ENCODE measurements around the gene PRDM16. TPM values are rescaled to one million over a fixed set of nuclear protein-coding genes. Genes with fewer than 3 reads are reported as not detected.

PRDM16 gene
- total and polyA plus RNA-seq, 2 donors (not counting 1 experiment from before 2014, with no cell fraction given), result 0.03 to 0.12 TPM

GRCh38 chr1:3333903-3334302, 264.9 kb downstream of the PRDM16 start:
- 85% methylated on average over 9 of the region's 9 CpGs for WGBS (ENCODE audit: insufficient coverage)
- CTCF ChIA-PET, result no interaction called here

GRCh38 chr1:3334366-3334765, 265.4 kb downstream of the PRDM16 start:
- Histone ChIP-seq H4K20me1 (ENCODE audit: control insufficient read depth, insufficient read depth, low read length, poor library complexity, severe bottlenecking) (no peaks in the 10 kb centered on the region), H2AFZ (ENCODE audit: insufficient read depth, low read depth, low read length, poor library complexity, severe bottlenecking) (no peak overlapping the region), H3K9ac (ENCODE audit: low read length) (no peak overlapping the region), H3K4me2 (replicated peaks; ENCODE audit: low read depth, low read length, poor library complexity, severe bottlenecking) (no peak overlapping the region), H3K79me2 (ENCODE audit: control insufficient read depth, insufficient read depth, low read length) (no peaks in the 10 kb centered on the region), H3K4me3 (ENCODE audit: control extremely low read depth in 1 of 5, extremely low read depth in 1 of 5, insufficient read depth in 1 of 5, low read depth in 2 of 5, low read length in 4 of 5) (no peak overlapping the region), H3K27me3 (replicated peaks in 1 of 4; ENCODE audit: control extremely low read depth in 1 of 4, control insufficient read depth in 3 of 4, insufficient read depth in 4 of 4, low read length in 3 of 4) (no peaks in the 10 kb centered on the region), H3K9me3 (ENCODE audit: control extremely low read depth in 1 of 3, control insufficient read depth in 2 of 3, insufficient read depth in 1 of 3, low read length in 2 of 3) (peaks cover 0 to 19% (median 0%) of the 10 kb centered on the region in 3 donors), H3K4me1 (ENCODE audit: control insufficient read depth in 2 of 2, insufficient read depth in 2 of 2, low read length in 2 of 2) (no peaks in the 10 kb centered on the region), H3K36me3 (replicated peaks in 1 of 2; ENCODE audit: control extremely low read depth in 1 of 2, control insufficient read depth in 1 of 2, extremely low read depth in 1 of 2, insufficient read depth in 2 of 2, low read length in 1 of 2) (no peaks in the 10 kb centered on the region), H3K27ac (ENCODE audit: low read length in 2 of 2) (no peak overlapping the region)
- Mint-ChIP-seq H3K27ac (no peak overlapping the region), H3K4me3 (no peak overlapping the region), H3K9me3 (ENCODE audit: insufficient read depth) (no peaks in the 10 kb centered on the region), H3K4me1 (no peaks in the 10 kb centered on the region), H3K27me3 (no peaks in the 10 kb centered on the region)
- DNase-seq (no peak), ATAC-seq (ENCODE audit: low read depth) (no peak)
- POLR2A ChIA-PET, result no interaction called here
- intact Hi-C loops (cut with micrococcal nuclease), result no loop called here
- CTCF ChIA-PET, result no interaction called here
- TF ChIP-seq EZH2 (IDR thresholded peaks at IDR 0.05; ENCODE audit: borderline replicate concordance, insufficient read depth, low read depth, low read length, poor library complexity, severe bottlenecking), result no peak
- no peak for TF ChIP-seq CTCF (IDR thresholded peaks at IDR 0.05)
- WGBS (ENCODE audit: insufficient coverage), result 86% methylated on average over 6 of the region's 7 CpGs

More at GRCh38 chr1:3333903-3334302, 264.9 kb downstream of the PRDM16 start:
- Histone ChIP-seq H3K27me3 (replicated peaks in 1 of 4; ENCODE audit: control extremely low read depth in 1 of 4, control insufficient read depth in 3 of 4, insufficient read depth in 4 of 4, low read length in 3 of 4) (no peaks in the 10 kb centered on the region), H4K20me1 (ENCODE audit: control insufficient read depth, insufficient read depth, low read length, poor library complexity, severe bottlenecking) (no peaks in the 10 kb centered on the region), H3K4me3 (ENCODE audit: control extremely low read depth in 1 of 5, extremely low read depth in 1 of 5, insufficient read depth in 1 of 5, low read depth in 2 of 5, low read length in 4 of 5) (no peak overlapping the region), H3K4me2 (replicated peaks; ENCODE audit: low read depth, low read length, poor library complexity, severe bottlenecking) (no peak overlapping the region), H2AFZ (ENCODE audit: insufficient read depth, low read depth, low read length, poor library complexity, severe bottlenecking) (no peak overlapping the region), H3K9ac (ENCODE audit: low read length) (no peak overlapping the region), H3K9me3 (ENCODE audit: control extremely low read depth in 1 of 3, control insufficient read depth in 2 of 3, insufficient read depth in 1 of 3, low read length in 2 of 3) (peaks cover 0 to 19% (median 0%) of the 10 kb centered on the region in 3 donors), H3K27ac (ENCODE audit: low read length in 2 of 2) (no peak overlapping the region), H3K36me3 (replicated peaks in 1 of 2; ENCODE audit: control extremely low read depth in 1 of 2, control insufficient read depth in 1 of 2, extremely low read depth in 1 of 2, insufficient read depth in 2 of 2, low read length in 1 of 2) (no peaks in the 10 kb centered on the region), H3K79me2 (ENCODE audit: control insufficient read depth, insufficient read depth, low read length) (no peaks in the 10 kb centered on the region), H3K4me1 (ENCODE audit: control insufficient read depth in 2 of 2, insufficient read depth in 2 of 2, low read length in 2 of 2) (no peaks in the 10 kb centered on the region)
- H3K4me3 Mint-ChIP-seq, result no peak overlapping the region
- H3K27me3 Mint-ChIP-seq, result no peaks in the 10 kb centered on the region
- no peaks in the 10 kb centered on the region for H3K9me3 Mint-ChIP-seq (ENCODE audit: insufficient read depth)
- no peak overlapping the region for H3K27ac Mint-ChIP-seq
- ATAC-seq (ENCODE audit: low read depth), result no peak
- DNase-seq, result no peak
- no peaks in the 10 kb centered on the region for H3K4me1 Mint-ChIP-seq
- POLR2A ChIA-PET, result no interaction called here
- no peak for TF ChIP-seq CTCF (IDR thresholded peaks at IDR 0.05)
- no peak for TF ChIP-seq EZH2 (IDR thresholded peaks at IDR 0.05; ENCODE audit: borderline replicate concordance, insufficient read depth, low read depth, low read length, poor library complexity, severe bottlenecking)
- intact Hi-C loops (cut with micrococcal nuclease), result no loop called here
